ENCODE results near the gene KANSL1.

The KANSL1 gene

DNA sequence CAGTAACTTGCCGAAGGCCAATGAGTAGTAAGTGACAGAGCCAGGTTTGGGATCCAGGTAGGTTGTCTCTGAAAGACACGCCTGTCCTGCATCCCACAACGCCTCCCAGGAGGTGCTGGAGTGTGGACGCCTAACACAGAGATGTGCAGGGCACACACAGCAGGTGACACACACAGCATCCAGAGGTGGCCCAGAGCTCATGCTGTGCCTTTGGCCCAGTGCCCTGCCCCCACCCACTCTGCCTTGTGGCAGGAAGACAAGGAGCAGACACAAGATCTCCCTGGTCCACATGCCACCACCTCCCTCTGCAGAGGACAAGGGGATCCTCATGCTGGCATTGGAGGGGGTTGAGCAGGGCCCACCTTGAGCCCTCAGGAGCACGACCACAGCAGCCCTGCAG is 208.9 kb downstream of the KANSL1 start:
- no peak for DNase-seq (ENCODE audit: low spot score)
- TF ChIP-seq, protein P1, sequence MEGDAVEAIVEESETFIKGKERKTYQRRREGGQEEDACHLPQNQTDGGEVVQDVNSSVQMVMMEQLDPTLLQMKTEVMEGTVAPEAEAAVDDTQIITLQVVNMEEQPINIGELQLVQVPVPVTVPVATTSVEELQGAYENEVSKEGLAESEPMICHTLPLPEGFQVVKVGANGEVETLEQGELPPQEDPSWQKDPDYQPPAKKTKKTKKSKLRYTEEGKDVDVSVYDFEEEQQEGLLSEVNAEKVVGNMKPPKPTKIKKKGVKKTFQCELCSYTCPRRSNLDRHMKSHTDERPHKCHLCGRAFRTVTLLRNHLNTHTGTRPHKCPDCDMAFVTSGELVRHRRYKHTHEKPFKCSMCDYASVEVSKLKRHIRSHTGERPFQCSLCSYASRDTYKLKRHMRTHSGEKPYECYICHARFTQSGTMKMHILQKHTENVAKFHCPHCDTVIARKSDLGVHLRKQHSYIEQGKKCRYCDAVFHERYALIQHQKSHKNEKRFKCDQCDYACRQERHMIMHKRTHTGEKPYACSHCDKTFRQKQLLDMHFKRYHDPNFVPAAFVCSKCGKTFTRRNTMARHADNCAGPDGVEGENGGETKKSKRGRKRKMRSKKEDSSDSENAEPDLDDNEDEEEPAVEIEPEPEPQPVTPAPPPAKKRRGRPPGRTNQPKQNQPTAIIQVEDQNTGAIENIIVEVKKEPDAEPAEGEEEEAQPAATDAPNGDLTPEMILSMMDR (IDR thresholded peaks at IDR 0.05; ENCODE audit: extremely low read depth, missing control alignments): no peak

DNA sequence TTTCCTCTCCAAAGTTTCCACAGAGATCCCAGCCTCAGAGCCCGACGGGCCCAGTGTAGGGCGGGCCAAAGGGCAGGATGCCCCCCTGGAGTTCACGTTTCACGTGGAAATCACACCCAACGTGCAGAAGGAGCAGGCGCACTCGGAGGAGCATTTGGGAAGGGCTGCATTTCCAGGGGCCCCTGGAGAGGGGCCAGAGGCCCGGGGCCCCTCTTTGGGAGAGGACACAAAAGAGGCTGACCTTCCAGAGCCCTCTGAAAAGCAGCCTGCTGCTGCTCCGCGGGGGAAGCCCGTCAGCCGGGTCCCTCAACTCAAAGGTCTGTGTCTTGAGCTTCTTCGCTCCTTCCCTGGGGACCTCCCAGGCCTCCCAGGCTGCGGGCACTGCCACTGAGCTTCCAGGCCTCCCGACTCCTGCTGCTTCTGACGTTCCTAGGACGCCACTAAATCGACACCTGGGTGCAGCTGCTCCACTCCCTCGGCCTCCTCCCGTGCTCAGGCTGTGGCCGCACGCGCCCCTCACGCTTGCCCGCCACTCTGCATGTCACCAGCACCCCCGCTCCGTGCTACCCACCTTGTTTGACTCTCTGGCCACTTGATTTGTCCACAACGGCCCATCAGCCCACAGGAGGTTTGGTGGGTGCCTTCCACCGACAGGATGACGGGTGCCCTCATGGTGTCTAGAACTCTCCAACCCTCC is 209.5 kb downstream of the KANSL1 start:
- DNase-seq (ENCODE audit: low spot score): no peak
- TF ChIP-seq, protein P1 (IDR thresholded peaks at IDR 0.05; ENCODE audit: extremely low read depth, missing control alignments): no peak

DNA sequence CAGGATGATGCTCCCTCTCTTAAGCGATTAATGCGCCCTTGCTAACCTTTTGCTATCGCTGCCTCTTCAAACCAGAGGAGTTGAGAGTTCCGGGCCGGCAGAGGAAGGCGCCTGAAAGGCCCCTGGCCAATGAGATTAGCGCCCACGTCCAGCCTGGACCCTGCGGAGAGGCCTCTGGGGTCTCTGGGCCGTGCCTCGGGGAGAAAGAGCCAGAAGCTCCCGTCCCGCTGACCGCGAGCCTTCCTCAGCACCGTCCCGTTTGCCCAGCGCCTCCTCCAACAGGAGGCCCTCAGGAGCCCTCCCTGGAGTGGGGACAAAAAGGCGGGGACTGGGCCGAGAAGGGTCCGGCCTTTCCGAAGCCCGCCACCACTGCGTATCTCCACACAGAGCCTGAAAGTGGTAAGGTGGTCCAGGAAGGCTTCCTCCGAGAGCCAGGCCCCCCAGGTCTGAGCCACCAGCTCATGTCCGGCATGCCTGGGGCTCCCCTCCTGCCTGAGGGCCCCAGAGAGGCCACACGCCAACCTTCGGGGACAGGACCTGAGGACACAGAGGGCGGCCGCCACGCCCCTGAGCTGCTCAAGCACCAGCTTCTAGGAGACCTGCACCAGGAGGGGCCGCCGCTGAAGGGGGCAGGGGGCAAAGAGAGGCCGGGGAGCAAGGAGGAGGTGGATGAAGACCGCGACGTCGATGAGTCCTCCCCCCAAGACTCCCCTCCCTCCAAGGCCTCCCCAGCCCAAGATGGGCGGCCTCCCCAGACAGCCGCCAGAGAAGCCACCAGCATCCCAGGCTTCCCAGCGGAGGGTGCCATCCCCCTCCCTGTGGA is 210.2 kb downstream of the KANSL1 start:
- no peak for DNase-seq (ENCODE audit: low spot score)
- TF ChIP-seq, protein P1 (IDR thresholded peaks at IDR 0.05; ENCODE audit: extremely low read depth, missing control alignments): no peak

DNA sequence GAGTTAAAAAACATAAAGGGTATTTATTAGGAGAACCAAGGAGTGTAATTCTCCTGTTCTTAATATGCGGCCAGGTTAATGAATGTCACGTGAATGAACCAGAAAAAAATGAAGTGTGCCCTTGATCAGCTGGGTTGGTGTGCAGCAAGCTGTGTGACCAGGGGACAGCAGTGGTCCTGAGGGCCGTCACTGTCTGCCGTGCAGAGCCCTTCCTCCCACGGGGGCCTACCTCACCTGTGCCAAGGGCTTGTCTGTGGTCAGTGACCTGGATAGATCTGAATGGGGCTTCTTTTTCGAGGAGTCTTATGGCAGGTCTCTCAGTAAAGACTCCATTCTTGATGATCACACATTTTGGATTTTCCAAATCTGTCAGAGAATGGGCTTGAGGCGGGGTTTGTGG is 211.9 kb downstream of the KANSL1 start:
- DNase-seq (ENCODE audit: low spot score): no peak
- TF ChIP-seq, protein P1 (IDR thresholded peaks at IDR 0.05; ENCODE audit: extremely low read depth, missing control alignments): no peak

DNA sequence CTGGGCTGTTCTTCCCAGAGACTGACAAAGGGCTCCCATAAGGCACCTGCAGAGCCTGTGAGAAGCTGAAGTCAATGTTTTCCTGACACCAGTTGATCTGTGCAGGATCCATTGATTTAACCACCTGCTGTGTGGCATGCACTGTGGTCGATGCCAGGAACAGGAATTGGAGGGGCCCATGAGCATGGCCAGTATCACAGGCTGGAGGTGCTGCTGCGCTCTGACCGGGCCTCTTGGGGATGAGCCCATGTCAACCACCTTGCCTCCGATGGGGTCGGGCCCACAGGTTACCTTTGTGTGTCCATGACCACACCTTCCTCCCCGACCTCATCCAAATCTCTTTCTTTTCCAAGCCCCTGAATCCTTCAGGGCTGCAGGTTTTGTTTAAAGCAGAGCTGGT is 212.4 kb downstream of the KANSL1 start:
- DNase-seq (ENCODE audit: low spot score): no peak
- TF ChIP-seq, protein P1 (IDR thresholded peaks at IDR 0.05; ENCODE audit: extremely low read depth, missing control alignments): no peak

All from GM20000 (cell line).